GM19324 (cell line): ENCODE results near the gene ARHGEF17.

Source experiments
- ATAC-seq: cut with Tn5 transposase; IDR thresholded peaks from one replicate; pipeline ENCODE4 v1.9.1; 2021; ENCODE audit warnings: mild to moderate bottlenecking, moderate library complexity; ENCODE audit not compliant: unreplicated experiment, low FRiP score

The ARHGEF17 gene

DNA sequence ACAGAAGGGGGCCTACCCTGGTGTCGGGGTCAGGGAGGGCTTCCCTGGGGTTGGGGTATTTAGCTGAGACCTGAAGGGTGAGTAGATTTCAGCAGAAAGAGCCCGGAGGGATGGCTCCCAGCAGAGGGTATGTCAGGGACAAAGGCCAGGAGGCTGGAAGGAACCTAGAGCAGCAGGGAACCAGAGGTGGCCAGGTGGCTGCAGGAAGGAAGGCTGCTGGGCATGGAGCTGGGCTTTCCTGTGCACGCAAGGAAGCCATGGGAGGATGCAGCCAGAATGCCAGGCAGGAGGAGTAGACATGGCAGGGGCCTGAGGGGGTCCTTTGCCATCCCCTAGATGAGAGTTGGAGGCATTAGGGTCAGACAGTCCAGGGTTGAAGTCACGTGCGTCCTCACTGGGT, 40.8 kb downstream of the ARHGEF17 start:
- no peak for ATAC-seq

DNA sequence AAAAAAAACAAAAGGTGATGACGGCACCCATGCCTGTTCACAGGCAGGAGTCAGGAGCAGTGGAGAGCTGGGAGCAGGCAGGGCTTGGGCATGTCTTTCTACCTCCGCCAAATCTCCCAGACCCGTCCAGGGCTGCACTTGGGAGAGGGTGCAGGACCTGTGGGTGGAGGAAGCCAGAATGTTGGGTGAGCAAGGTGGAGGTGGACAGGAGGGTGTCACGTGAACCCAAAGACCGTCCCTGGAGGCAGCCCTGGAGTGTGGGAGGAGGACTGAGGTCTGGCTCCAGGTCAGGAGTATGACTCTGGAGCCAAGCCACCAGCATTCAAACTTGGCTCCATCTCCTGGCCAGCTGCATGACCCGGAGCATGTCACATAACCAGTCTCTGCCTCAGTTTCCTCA, 41.6 kb downstream of the ARHGEF17 start:
- ATAC-seq: no peak

DNA sequence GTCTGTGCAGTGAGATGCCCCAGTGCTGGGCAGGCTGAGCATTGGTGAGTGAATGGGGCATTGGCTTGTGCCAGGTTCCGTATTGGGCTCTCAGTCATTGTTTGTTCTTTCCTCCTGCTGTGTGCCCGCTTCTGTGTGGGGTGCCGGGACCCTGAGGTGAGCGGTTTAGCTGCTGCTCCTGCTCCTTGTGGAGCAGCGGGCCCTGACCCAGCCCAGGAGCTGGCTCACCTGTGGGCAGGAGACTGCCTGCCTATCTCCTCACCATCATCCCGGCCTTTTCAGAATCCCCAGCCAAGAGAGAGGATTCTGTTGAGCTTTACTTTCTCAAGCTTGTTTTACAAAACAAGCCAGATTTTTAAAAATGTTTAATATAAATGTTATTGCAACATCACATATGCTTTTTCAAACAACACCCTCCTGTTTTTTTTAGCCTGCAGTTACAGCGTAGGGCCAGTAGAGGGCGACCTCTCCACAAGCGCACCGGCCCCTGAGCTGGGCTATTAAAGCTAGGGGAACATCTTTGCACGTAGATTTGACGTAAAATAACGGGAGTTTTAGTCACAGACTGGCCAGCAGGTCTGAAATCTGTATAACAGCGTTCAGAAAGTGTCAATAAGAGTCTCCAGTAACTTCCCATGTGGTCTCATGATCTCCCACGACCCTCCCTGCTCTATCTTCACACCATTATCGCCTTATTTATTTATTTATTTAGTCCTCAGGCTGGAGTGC, 43.0 kb downstream of the ARHGEF17 start:
- no peak for ATAC-seq

DNA sequence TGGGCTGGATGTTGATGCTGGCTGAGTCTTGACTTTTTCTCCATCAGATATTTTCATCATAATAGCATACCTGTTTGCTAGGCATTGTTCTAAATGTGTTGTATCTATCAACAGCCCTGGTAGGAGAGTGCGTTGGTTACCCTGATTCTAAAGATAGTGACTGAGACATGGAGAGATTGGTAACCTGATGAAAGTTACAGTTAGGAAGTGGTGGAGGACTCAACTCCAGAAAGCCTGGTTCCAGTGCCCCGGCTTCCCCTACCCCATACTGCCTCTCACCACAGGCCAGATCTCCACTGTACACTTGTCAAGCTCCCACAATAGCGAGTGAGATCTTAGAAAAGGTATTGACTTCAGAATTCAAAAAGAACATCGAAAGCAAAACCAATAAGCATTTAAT, 45.3 kb downstream of the ARHGEF17 start:
- no peak for ATAC-seq

DNA sequence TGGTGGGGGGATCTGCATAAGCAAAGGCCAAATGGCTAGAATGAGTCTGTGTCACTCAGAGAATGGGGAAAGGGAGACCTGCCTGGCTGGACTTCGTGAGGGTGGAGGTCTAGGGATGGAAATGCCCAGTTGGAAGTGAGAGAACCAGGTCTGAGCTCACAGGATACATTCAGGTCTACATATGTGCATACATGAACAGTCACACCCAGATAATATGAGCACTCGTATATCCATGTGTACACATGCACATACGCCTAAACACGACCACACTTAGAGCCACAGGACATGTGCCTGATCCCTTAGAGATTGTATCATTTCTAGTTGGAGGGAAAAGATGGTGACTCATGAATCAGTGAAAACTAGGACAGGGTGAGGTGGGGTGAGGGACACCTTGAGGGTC, 47.0 kb downstream of the ARHGEF17 start:
- no peak for ATAC-seq

DNA sequence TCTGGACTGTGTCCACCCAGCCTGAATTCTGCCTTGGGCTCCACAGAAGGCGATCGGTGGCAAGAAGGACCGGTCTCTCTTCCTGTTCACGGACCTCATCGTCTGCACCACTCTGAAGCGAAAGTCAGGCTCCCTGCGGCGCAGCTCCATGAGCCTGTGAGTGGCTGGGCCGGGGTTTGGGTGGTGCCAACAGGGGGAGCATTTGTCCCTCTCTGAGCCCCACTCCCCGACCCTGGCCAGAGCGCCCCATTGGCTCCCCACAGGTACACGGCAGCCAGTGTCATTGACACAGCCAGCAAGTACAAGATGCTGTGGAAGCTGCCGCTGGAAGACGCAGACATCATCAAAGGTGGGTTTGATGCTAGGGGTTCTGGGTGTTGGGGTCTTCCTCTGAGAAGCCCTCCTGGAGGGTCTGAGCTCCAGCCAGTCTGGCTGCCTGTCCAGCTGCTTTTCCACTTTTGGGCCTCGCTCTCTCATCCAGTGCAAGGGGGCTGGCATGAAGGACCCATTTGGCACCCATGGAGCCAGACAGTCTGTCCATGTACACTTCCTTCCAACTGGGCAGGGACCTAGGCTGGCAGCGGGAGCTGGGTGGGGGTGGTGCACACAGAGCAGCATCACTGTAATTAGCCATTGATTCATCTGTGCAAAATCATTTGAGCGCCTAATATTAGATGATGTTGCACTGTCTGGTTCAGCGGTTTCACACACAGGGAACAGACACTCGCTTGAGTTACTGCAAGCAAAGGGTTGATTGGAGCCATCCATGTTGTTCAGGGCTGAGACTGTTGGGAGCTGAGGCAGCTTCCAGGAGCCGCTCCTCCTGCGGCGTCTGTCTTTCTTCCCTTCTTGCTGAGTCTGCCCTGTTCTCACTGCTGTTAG, 49.1 kb downstream of the ARHGEF17 start:
- ATAC-seq: no peak

DNA sequence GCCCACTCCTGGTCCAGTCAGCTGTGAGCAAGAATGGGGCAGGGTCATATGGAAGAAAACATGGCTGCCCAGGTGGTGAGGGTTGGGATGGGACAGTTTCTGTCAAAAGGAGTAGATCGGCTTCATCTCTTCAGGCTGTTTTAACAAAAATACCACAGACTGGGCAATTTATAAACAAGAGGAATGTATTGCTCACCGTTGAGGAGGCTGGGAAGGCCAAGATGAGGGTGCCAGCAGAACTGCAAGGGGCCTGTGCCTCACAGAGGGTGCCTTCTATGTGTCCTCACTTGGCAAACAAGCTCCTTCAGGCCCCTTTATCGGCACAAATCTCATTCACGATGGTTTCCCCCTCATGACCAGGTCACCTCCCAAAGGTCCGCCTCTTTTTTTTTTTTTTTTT, 50.0 kb downstream of the ARHGEF17 start:
- ATAC-seq: no peak

DNA sequence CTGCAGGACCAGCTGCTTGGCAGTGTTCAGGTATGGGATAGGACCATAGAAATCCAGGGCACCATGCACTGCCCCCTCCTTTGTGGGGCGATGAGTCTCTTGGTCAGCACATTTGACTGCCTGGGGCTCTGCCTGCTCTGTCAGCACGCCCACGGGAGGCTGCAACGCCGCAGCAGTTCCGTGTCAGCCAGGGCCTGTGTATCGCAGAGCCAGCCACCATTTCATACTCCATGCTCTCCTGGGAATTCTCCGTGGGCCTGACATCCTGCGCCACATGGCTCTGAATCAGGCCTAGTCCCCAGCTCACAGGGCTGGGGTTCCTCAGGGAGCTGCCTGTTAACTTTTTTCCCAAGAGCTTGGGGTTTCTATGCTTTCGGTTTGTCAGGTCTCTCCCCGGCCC, 51.3 kb downstream of the ARHGEF17 start:
- no peak for ATAC-seq

DNA sequence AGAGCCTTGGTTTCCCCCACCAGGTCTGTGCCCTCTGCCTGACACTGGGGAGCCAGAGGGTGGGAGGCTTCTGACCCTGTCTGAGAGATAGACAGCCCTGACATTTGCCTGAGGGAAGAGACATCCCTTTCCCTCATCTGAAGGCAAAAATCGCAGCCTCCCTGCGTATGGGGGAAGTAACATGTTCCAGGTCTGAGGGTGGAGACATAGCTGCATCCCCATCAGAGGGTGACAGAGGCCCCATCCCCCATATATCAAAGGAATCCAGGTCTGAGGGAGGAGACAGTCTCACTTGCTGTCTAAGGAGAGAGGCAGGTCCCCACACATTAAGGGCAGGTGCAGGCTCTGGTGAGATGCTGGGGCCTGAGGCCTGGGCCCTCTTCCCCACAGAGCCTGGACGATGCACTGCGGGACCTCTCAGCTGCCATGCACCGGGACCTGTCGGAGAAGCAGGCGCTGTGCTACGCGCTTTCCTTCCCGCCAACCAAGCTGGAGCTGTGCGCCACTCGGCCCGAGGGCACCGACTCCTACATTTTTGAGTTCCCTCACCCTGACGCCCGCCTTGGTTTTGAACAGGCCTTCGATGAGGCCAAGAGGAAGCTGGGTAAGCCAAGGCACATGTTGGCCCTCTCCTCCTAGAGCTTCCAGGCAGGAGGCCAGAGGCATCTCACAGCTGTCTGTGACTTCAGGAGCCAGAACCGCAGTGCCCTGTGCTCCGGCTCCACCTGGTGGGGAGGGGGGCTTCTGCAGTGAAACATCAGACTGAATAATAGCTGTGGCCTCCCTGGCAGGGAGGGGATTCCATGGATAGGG, 52.1 kb downstream of the ARHGEF17 start:
- ATAC-seq: no peak

DNA sequence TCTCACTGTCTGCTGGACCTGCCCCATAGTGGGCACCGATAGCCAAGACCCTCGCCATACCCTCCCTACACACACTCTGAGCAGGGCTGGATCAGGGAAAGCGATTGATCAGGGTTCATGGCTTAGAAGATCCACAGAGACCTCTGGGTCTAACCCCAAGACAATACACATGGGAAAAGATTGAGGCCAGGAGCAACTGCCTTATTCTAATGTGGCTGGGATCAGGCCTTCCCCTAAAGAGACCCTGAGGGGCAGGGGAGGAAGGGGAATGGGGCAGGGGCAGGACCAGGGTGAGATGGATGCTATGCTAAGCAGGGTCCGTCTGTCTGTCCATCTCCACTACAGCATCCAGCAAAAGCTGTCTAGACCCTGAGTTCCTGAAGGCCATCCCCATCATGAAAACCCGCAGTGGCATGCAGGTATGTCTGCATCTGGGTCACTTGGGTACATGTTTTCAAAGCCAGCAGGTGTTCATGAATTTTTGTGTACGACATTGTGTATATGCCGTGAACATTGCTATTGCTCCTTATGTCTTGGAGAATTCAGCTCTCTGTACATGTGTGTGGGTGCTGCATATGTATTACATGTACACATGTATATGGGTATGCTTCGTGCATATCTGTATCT, 52.8 kb downstream of the ARHGEF17 start:
- no peak for ATAC-seq

DNA sequence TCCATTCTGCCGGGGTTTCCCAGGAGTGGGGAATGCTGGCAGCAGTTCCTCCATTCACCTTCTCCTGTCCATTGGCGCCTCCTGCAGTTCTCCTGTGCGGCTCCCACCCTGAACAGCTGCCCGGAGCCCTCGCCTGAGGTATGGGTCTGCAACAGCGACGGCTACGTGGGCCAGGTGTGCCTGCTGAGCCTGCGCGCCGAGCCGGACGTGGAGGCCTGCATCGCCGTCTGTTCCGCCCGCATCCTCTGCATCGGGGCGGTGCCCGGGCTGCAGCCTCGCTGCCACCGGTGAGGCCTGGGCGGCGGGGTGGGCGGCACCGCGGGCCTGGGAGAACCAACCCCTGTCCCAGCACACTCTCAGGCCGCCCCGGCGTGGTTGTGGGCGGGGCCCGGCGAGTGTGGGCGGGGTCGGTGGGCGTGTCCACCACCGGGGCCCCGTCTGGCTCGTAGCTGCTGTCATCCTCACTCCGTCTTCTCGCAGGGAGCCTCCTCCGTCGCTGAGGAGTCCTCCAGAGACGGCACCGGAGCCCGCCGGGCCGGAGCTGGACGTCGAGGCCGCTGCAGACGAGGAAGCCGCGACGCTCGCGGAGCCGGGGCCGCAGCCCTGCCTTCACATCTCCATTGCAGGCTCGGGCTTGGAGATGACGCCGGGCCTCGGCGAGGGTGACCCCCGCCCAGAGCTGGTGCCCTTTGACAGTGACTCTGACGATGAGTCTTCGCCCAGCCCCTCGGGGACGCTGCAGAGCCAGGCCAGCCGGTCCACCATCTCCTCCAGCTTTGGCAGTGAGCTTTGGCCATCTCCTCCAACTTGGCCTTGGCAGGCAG, 54.1 kb downstream of the ARHGEF17 start:
- ATAC-seq: no peak

DNA sequence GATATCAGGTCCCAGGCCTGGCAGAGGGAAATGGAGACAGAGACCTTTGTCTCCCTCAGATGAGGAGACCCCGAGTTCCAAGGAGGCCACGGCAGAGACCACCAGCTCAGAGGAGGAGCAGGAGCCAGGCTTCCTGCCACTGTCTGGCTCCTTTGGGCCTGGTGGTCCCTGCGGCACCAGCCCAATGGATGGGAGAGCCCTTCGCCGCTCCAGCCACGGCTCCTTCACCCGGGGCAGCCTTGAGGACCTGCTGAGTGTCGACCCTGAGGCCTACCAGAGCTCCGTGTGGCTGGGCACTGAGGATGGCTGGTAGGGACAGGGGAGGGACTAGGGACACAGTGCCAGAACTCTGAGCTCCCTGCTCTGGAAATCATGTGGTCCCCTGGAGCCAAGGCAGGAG, 55.1 kb downstream of the ARHGEF17 start:
- no peak for ATAC-seq

DNA sequence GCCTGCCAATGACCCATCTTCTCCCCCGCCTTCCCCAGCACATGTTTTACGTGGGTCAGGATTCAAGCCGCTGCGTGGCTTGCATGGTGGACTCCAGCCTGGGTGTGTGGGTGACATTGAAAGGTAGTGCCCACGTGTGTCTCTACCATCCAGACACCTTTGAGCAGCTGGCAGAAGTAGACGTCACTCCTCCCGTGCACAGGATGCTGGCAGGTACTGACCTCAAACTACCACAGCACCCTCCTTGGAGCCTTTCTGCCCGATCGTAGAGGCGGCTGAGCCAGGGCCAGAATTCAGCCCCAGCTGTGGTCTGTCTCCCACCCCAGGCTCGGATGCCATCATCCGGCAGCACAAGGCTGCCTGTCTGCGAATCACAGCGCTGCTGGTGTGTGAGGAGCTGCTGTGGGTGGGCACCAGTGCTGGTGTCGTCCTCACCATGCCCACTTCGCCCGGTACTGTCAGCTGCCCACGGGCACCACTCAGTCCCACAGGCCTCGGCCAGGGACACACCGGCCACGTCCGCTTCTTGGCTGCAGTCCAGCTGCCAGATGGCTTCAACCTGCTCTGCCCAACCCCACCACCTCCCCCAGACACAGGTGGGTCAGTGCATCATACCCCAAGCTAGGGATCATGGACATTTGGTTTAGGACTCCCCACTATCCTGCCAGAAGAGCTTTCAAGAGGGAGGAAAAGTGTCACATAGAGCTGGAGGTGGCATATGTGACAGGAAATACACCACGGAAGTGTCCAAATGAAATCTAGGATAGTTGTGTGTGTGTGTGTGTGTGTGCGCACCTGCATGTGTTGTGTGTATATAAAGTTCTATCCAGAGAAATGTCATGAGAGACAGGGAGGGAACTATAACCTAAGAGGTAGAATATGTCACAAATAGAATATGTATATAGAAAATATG, 57.5 kb downstream of the ARHGEF17 start:
- ATAC-seq: no peak

DNA sequence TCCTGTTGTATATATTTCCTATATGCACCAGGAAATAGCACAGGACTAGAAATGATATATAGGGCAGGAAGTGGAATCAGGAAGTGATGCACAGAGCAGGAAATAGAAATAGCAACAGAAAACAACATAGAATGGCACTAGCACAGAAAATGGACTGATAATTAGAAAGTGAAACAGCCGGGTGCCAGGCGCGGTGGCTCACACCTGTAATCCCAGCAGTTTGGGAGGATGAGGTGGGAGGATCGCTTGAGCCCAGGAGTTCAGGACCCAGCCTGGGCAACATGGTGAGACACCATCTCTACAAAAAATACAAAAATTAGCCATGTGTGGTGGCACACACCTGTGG, 58.2 kb downstream of the ARHGEF17 start:
- no peak for ATAC-seq

DNA sequence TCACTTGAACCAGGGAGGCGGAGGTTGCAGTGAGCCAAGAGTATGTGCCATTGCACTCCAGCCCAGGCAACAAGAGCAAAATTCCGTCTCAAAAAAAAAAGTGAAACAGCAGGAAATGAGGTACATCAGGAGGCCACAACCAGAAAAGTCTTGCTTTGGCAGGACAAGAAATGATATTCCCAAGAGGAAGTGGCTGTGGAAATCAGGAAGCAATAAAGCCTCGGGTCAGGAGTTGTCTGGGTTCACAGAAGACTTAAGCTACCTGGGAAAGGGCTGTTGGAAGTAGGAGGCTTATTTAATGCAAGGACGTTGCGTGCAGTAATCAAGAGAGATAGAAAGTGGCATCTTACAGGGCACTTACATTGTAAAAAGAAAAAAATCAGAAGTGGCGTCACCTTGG, 58.9 kb downstream of the ARHGEF17 start:
- ATAC-seq: no peak

DNA sequence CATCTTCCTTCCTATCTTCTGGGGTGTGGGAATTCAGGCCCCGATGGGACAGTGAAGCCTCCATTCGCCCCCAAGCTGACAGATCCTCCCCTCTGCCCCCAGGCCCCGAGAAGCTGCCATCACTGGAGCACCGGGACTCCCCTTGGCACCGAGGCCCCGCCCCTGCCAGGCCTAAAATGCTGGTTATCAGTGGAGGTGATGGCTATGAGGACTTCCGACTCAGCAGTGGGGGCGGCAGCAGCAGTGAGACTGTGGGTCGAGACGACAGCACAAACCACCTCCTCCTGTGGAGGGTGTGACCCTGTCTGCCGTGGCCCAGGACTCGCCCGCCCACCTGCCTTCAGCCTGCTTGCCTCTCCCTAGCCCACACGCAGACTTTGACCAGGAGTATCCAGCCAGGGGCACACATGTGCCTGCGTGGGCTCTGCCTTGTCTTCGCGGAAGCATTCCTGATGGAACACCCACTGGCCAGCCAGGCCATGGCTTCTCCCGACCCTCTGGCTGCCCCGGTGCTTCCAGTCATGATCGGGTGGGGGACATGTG, 59.5 kb downstream of the ARHGEF17 start:
- no peak for ATAC-seq

DNA sequence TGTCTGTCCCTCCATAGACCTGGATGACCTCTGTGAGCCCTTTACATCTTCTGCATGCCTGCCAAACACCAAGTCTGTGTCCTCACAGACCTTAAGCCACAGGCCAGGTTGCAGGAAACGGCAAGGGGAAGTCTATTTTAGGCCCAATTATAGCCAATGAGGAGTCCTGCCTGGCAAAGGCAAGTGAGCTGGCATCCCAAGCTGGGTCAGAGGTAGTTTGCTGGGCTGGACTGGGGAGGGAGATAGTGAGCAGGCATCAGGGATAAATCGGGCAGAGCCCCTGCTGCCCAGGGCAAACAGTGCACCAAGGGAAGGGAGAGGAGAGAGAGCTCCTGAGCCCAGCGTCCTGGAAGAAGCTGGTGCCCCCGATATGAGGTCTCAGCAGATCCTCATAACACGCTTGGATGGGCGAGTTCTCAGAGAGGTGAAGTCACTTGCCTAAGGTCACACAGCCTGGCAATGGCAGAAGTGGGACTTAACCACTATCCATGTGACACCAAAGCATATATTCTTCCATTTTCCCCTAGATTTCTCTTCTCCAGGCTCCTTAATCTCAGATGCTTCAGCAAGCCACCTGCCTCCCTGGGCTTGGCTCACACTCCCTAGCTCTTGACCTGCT, 64.4 kb downstream of the ARHGEF17 start:
- ATAC-seq: no peak

DNA sequence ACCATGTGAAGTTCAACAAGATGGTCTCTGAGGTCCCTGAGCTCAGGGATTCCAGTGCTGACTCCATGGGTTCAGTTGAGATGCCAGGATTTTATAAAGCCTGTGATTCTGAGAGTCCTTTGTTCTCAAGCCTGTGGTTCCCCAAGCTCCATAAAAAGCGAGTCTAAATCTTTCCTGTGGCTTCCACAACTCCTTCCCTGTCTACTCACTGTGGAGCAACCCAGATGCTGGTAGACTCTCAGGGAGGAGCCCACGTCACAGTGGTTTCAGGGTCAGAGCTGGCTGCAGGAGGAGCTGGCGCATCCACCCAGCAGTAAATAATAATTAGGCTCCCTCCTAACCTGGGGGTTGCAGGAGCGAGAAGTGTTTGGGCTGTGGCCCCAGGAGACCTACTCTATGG, 66.1 kb downstream of the ARHGEF17 start:
- no peak for ATAC-seq
